OCI-LY3 (cell line): Measurements from ENCODE around the gene ZPBP2.

ENCODE experiments used
- EZH2phosphoT487 ChIP-seq: fragments of 200-600 bp; shearing (Covaris generic); IDR thresholded peaks from 2 replicates; pipeline ENCODE4 v1.6.1; 2018; ENCODE audit warnings: antibody characterized with exemption, mixed run types, low read depth
- TF ChIP-seq, protein P1 (sequence below): fragments of 200-600, 300-600 bp; sonication (generic); IDR thresholded peaks from 2 replicates; pipeline ENCODE4 v1.5.1; 2014; ENCODE audit warnings: antibody characterized with exemption, low read length, low read depth

DNA sequence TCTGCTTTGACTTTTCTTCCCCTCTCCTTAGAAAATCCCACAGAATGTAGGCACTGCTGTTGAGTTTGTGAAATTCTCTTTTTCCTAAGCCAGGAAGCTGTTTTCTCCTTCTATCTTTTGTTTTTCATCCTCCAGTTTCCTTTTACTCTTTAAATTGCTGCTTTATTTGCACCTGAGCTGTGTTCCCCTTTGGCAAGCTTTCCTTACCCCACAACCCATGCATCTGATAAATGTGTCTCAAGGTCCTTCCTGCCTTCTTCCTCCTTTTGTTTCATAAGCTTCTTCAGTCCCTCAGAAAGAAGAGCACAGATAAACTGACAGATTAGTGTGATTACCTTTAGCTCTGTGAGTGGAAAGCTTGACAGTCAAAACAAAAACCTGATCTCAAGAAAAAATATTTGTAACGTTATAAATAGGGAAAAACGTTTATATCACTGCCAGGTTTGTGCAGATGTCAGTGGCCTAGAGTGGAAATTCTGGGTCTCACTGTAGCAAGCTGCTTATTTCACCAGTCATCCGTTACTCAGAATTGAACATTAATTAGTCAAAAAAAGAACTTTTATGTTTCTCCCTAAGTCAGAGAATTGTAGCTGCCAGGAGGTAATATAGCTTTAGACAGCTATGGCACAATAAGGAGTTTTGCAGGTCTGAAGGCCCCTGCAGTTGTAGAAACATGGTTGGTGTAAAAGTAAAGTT lies 26.8 kb downstream of the ZPBP2 start:
- TF ChIP-seq, protein P1, sequence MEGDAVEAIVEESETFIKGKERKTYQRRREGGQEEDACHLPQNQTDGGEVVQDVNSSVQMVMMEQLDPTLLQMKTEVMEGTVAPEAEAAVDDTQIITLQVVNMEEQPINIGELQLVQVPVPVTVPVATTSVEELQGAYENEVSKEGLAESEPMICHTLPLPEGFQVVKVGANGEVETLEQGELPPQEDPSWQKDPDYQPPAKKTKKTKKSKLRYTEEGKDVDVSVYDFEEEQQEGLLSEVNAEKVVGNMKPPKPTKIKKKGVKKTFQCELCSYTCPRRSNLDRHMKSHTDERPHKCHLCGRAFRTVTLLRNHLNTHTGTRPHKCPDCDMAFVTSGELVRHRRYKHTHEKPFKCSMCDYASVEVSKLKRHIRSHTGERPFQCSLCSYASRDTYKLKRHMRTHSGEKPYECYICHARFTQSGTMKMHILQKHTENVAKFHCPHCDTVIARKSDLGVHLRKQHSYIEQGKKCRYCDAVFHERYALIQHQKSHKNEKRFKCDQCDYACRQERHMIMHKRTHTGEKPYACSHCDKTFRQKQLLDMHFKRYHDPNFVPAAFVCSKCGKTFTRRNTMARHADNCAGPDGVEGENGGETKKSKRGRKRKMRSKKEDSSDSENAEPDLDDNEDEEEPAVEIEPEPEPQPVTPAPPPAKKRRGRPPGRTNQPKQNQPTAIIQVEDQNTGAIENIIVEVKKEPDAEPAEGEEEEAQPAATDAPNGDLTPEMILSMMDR, result no peak
- TF ChIP-seq EZH2phosphoT487, result no peak
